H9 (cell line): ENCODE results near the gene F5. TPM values are rescaled to one million over a fixed set of nuclear protein-coding genes. Genes with fewer than 3 reads are reported as not detected.

Experiments
- DNase-seq: peaks from one replicate; pipeline ENCODE4 v3.0.0-alpha.2; 2017
- H2AFZ ChIP-seq: one replicate; pipeline ENCODE4 v1.6.1; 2013; ENCODE audit warnings: mild to moderate bottlenecking, low read length, control low read depth, moderate library complexity
- H2AK5ac ChIP-seq: 2 replicates; pipeline ENCODE4 v1.6.1; 2013; ENCODE audit warnings: low read length, control low read depth, mixed read lengths; ENCODE audit not compliant: insufficient read length
- H2BK120ac ChIP-seq: one replicate; pipeline ENCODE4 v1.6.1; 2013; ENCODE audit warnings: low read depth, mild to moderate bottlenecking, low read length, control low read depth, inconsistent platforms; ENCODE audit not compliant: poor library complexity, severe bottlenecking
- H2BK12ac ChIP-seq: 2 replicates; pipeline ENCODE4 v1.6.1; 2013; ENCODE audit warnings: low read length, control low read depth, mixed read lengths, low read depth; ENCODE audit not compliant: insufficient read length
- H2BK15ac ChIP-seq: 2 replicates; pipeline ENCODE4 v1.6.1; 2013; ENCODE audit warnings: low read depth, low read length, control low read depth
- H2BK20ac ChIP-seq: one replicate; pipeline ENCODE4 v1.6.1; 2013; ENCODE audit warnings: low read depth, mild to moderate bottlenecking, low read length, control low read depth, inconsistent platforms; ENCODE audit not compliant: poor library complexity, severe bottlenecking
- H2BK5ac ChIP-seq: 2 replicates; pipeline ENCODE4 v1.6.1; 2013; ENCODE audit warnings: low read length, control low read depth, mixed read lengths; ENCODE audit not compliant: insufficient read length
- H3K14ac ChIP-seq: 2 replicates; pipeline ENCODE4 v1.6.1; 2013; ENCODE audit warnings: low read length, control low read depth; ENCODE audit not compliant: insufficient read depth
- H3K18ac ChIP-seq: 2 replicates; pipeline ENCODE4 v1.6.1; 2013; ENCODE audit warnings: low read depth, mild to moderate bottlenecking, mixed read lengths, low read length, control low read depth; ENCODE audit not compliant: insufficient read length
- H3K23ac ChIP-seq: 2 replicates; pipeline ENCODE4 v1.6.1; 2013; ENCODE audit warnings: low read length, control low read depth, mixed read lengths, low read depth; ENCODE audit not compliant: insufficient read length
- H3K23me2 ChIP-seq: 2 replicates; pipeline ENCODE4 v1.6.1; 2013; ENCODE audit warnings: low read depth, mild to moderate bottlenecking, mixed read lengths, low read length, control low read depth; ENCODE audit not compliant: insufficient read length, poor library complexity, severe bottlenecking
- H3K27ac ChIP-seq: 2 replicates; pipeline ENCODE4 v1.5.1; 2013; ENCODE audit warnings: low read length, control low read depth, mixed read lengths, low read depth; ENCODE audit not compliant: insufficient read length
- H3K27me3 ChIP-seq: 2 replicates; pipeline ENCODE4 v1.6.1; 2013; ENCODE audit warnings: low read length, control low read depth, inconsistent platforms; ENCODE audit not compliant: insufficient read depth
- H3K4ac ChIP-seq: 2 replicates; pipeline ENCODE4 v1.6.1; 2013; ENCODE audit warnings: low read depth, mild to moderate bottlenecking, control low read depth, inconsistent platforms, low read length, moderate library complexity
- H3K4me1 ChIP-seq: 2 replicates; pipeline ENCODE4 v1.6.1; 2013; ENCODE audit warnings: low read length, control low read depth, inconsistent platforms; ENCODE audit not compliant: insufficient read depth
- H3K4me2 ChIP-seq: 2 replicates; pipeline ENCODE4 v1.6.1; 2013; ENCODE audit warnings: low read length, control low read depth, mixed read lengths; ENCODE audit not compliant: insufficient read length, insufficient read depth
- H3K56ac ChIP-seq: 2 replicates; pipeline ENCODE4 v1.6.1; 2013; ENCODE audit warnings: low read depth, mild to moderate bottlenecking, mixed read lengths, low read length, control low read depth; ENCODE audit not compliant: insufficient read length
- H3K79me1 ChIP-seq: 2 replicates; pipeline ENCODE4 v1.6.1; 2013; ENCODE audit warnings: low read depth, mild to moderate bottlenecking, moderate library complexity, low read length, control low read depth, inconsistent platforms; ENCODE audit not compliant: insufficient read depth, poor library complexity, severe bottlenecking
- H3K79me2 ChIP-seq: 2 replicates; pipeline ENCODE4 v1.6.1; 2013; ENCODE audit warnings: low read length, control low read depth, inconsistent platforms; ENCODE audit not compliant: insufficient read depth
- H3K9ac ChIP-seq: 2 replicates; pipeline ENCODE4 v1.6.1; 2013; ENCODE audit warnings: low read length, control low read depth, mixed read lengths; ENCODE audit not compliant: insufficient read length; ENCODE audit errors: extremely low read depth
- H3K9me3 ChIP-seq: one replicate; pipeline ENCODE4 v1.6.1; 2013; ENCODE audit warnings: low read depth, low read length, inconsistent platforms; ENCODE audit not compliant: control insufficient read depth
- H3T11ph ChIP-seq: one replicate; pipeline ENCODE4 v1.6.1; 2013; ENCODE audit warnings: mild to moderate bottlenecking, low read length, control low read depth, inconsistent platforms
- H4K20me1 ChIP-seq: one replicate; pipeline ENCODE4 v1.6.1; 2013; ENCODE audit not compliant: control insufficient read depth, insufficient read length, insufficient read depth
- H4K5ac ChIP-seq: 2 replicates; pipeline ENCODE4 v1.6.1; 2013; ENCODE audit warnings: low read depth, mild to moderate bottlenecking, mixed read lengths, low read length, control low read depth; ENCODE audit not compliant: insufficient read length
- H4K8ac ChIP-seq: replicated peaks from 2 replicates; pipeline ENCODE4 v1.6.1; 2013; ENCODE audit warnings: low read length, control low read depth, mixed read lengths, low read depth; ENCODE audit not compliant: insufficient read length
- H4K91ac ChIP-seq: 2 replicates; pipeline ENCODE4 v1.6.1; 2013; ENCODE audit warnings: low read depth, mild to moderate bottlenecking, moderate library complexity, mixed read lengths, low read length, control low read depth; ENCODE audit not compliant: insufficient read length
- H3K27ac Mint-ChIP-seq, 3 experiments: 2 replicates in 2 of 3; 3 replicates in 1 of 3; pipeline ENCODE4 v1.8.0; 2020 to 2021; ENCODE audit warnings: mixed read lengths in 3 of 3, mild to moderate bottlenecking in 1 of 3, moderate library complexity in 1 of 3
- H3K27me3 Mint-ChIP-seq: 2 replicates; pipeline ENCODE4 v1.8.0; 2021; ENCODE audit warnings: low read depth, mild to moderate bottlenecking, moderate library complexity, mixed read lengths
- H3K36me3 Mint-ChIP-seq, 3 experiments: 2 replicates in 2 of 3; 3 replicates in 1 of 3; pipeline ENCODE4 v1.8.0; 2020 to 2021; ENCODE audit warnings: low read depth in 3 of 3, mixed read lengths in 3 of 3; ENCODE audit not compliant: insufficient read depth in 1 of 3
- H3K4me1 Mint-ChIP-seq, 2 experiments: 2 replicates each; pipeline ENCODE4 v1.8.0; 2020; ENCODE audit warnings: mixed read lengths in 2 of 2
- H3K4me3 Mint-ChIP-seq, 2 experiments: 2 replicates in 1 of 2; 3 replicates in 1 of 2; pipeline ENCODE4 v1.8.0; 2020 to 2021; ENCODE audit warnings: mild to moderate bottlenecking in 2 of 2, mixed read lengths in 2 of 2, moderate library complexity in 1 of 2
- H3K9me3 Mint-ChIP-seq, 2 experiments: 2 replicates in 1 of 2; 3 replicates in 1 of 2; pipeline ENCODE4 v1.8.0; 2020; ENCODE audit warnings: mild to moderate bottlenecking in 2 of 2, mixed read lengths in 2 of 2, moderate library complexity in 1 of 2
- CTCF ChIP-seq: fragments of 200-600 bp; sonication (generic); conservative IDR thresholded peaks from 3 replicates; pipeline ENCODE4 v1.8.0; 2021; ENCODE audit warnings: antibody characterized with exemption, mild to moderate bottlenecking
- WGBS: extraction: QIAGEN DNeasy Blood & Tissue Kit; methylation state at CpG from one replicate; pipeline ENCODE4 v1.1.7; 2013; ENCODE audit warnings: missing lambda C conversion rate, low lambda C conversion rate, mixed read lengths; ENCODE audit not compliant: insufficient read length; ENCODE audit errors: extremely low coverage; 5-methylcytosine and 5-hydroxymethylcytosine counted together
- total RNA-seq: library from RNA; stranded (reverse); gene quantifications from 2 replicates; pipeline ENCODE4 v1.2.1, GENCODE V29; 2021

F5 gene
- total RNA-seq, 1 experiment from 2014 or later: 0.04 TPM

GRCh38 chr1:169586067-169586394 is 250 bp downstream of the F5 start:
- no peaks in the 10 kb centered on the region for H3K9me3 ChIP-seq
- H3K27ac ChIP-seq: no peak overlapping the region
- H2BK15ac ChIP-seq: no peak overlapping the region
- no peak overlapping the region for H4K5ac ChIP-seq
- H3K14ac ChIP-seq: peak overlapping the region; percentile 76; the same call in 1 of the 2 replicates
- H3K79me2 ChIP-seq: no peaks in the 10 kb centered on the region
- Mint-ChIP-seq H3K27me3 (peaks cover 15% of the 10 kb centered on the region), H3K4me1 (peaks cover 8% of the 10 kb centered on the region in 2 experiments; a peak in 2 of 4 replicates), H3K9me3 (no peaks in the 10 kb centered on the region), H3K27ac (no peak overlapping the region), H3K4me3 (peak overlapping the region in 1 of 2 experiments; percentile 29; a peak in 1 of 5 replicates), H3K36me3 (no peaks in the 10 kb centered on the region)
- no peak overlapping the region for H2AK5ac ChIP-seq
- peak overlapping the region; percentile 64 for H3K18ac ChIP-seq
- no peak overlapping the region for H2BK12ac ChIP-seq
- no peak overlapping the region for H3K23ac ChIP-seq
- no peak overlapping the region for H3K56ac ChIP-seq
- peak overlapping the region; percentile 34 for H3K4me2 ChIP-seq
- H2BK5ac ChIP-seq: no peak overlapping the region
- no peaks in the 10 kb centered on the region for H3K27me3 ChIP-seq
- no peak overlapping the region for H2BK20ac ChIP-seq
- H3K23me2 ChIP-seq: no peaks in the 10 kb centered on the region
- no peak for DNase-seq
- no peak overlapping the region for H2AFZ ChIP-seq
- no peak for TF ChIP-seq CTCF
- H3K4ac ChIP-seq: no peak overlapping the region
- H3K4me1 ChIP-seq: no peaks in the 10 kb centered on the region
- H3K9ac ChIP-seq: no peak overlapping the region
- no peak overlapping the region for H4K8ac ChIP-seq
- H4K20me1 ChIP-seq: no peaks in the 10 kb centered on the region
- no peak overlapping the region for H4K91ac ChIP-seq
- no peak overlapping the region for H3T11ph ChIP-seq
- WGBS: no CpG with 5 or more reads among the region's 5 CpGs
- H3K79me1 ChIP-seq: no peaks in the 10 kb centered on the region
- H2BK120ac ChIP-seq: no peak overlapping the region
